ENCODE data around the gene RGS7BP. TPM values are rescaled to one million over a fixed set of nuclear protein-coding genes. Genes with fewer than 3 reads are reported as not detected.

RGS7BP gene
- polyA plus RNA-seq, 1 donor = 8.9 TPM

DNA sequence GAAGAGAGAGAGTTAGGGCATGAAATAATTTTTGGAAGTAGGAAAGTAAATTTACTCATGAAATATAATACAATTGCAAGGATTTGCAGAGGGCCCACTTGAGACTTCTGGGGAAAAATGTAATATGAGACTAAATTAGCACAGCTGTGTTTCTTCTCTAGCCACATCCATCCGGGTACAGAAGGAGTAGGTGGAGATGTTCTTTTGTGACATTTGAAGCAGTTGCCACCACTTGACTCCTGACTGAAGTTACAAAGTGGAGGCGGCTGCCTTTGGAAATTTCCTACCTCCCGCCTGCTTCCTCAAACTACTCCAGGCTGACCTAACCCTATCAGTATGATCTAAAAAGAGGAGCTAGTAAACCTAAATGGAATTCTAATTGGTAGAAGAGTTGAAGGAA, 126.4 kb downstream of the RGS7BP start:
- DNase-seq (ENCODE audit: low read depth) = no peak

DNA sequence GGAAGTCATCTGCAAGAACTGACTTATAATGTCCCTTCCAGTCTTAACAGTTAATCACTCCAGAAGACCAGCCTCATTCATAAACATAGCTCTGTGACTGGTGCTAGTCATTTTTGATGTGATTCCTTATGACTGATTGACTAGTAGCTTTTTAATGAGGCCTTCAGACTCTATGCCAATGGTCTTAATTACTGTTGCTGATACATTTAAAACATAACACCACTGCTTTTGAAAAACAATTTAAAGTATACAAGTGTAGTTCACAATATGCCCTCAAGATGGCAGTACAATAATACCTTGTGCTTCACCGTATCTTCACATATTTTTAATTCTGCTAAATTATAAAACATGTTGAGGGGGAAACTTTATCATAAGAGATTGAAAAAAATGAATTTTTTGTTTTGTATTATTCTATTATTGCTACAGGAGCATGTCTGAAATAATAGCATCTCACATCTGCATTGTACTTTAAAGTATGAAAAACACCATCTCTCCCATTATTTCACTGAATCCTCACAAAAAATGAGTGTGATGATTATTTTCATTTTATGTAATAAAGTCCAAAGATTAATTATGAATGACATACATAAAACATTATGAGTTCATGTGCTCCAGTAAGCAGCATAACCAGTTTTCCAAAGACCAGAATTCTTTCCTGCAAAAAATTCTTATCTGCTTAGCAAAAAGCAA, 129.3 kb downstream of the RGS7BP start:
- peak; percentile 9 for DNase-seq (ENCODE audit: low read depth)

DNA sequence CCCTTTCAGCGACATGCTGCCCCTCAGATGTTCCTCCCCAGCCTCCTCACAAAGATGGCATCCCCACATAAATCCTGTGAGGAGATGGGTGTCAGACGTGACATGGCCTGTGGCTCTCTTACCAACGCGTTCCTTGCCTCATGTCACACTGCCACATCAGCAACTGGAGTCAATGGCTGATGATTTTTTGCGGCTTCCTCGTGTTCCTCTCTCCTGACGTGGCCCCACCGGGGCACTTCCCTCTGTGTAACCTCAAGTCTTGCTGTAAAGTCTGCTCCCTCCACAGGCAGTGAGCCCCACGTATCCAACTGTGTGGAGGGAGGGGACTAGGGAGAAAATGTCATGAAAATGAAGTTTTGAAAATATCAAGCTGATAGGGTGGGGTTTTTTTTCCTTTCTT, 131.3 kb downstream of the RGS7BP start:
- DNase-seq (ENCODE audit: low read depth) = no peak

DNA sequence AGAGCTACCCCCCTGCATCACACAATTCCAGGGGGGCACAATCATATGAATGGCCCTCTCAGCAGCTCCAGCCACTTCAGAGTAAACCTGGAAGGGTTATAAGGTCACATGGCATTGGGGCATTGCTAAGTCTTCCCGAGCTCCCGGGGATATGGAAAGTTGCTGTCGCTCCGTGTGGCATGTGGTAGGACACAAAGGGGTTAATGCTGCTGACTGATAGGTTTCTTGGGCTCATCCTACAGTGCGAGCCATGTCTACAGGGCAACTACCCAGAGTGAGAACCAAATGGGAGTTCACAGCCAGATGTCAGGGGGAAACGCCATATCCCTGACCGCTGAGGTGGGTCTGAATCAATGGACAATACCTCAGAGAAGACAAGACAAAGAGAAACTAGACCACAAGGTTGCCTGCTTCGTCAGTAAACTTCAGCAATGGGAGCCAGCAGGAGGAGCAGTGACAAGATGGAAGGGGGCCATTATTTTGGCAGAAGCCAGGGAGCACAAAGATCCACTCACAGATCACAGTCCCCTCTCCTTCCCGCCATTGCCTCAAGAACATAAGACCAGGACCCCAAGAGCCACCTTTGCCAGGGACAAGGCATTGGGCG, 132.1 kb downstream of the RGS7BP start:
- no peak for DNase-seq (ENCODE audit: low read depth)

DNA sequence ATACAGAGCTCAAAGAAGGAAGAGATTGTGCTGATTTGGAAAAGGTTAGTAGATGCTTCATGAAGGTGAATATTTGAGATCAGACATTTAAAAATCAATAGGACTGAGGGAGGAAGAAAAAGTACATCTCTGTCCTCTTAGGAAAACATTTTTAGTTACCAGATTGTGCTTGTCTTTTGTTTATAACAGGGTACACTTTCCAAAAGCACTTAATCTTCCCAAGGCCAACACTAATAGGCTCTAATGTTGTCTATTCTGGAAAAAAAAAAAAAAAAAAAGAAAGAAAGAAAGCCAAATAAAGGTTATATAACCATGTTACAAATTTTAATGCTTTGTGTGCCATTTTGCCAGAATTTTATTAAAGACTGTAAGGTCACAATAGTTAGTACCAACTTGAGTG, 139.0 kb downstream of the RGS7BP start:
- DNase-seq (ENCODE audit: low read depth) = no peak

DNA sequence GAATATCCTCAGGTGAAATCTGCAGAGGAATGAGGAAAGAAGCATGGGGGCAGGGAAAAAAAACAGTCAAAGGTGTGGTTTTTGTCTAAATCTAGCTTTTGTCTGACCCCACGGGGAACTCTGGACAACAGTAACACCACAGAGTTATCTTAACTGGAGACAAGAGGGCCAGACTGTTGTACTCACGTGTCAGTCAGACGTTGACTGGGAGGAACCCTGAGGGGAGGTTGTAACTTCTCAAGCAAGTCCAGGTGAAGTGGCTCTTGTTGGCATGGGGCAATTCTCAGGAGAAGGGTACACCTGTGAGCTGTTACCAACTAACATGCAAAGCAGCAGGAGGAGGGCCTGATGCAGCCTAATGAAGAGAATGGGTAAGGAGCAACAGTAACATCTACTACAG, 140.4 kb downstream of the RGS7BP start:
- no peak for DNase-seq (ENCODE audit: low read depth)

DNA sequence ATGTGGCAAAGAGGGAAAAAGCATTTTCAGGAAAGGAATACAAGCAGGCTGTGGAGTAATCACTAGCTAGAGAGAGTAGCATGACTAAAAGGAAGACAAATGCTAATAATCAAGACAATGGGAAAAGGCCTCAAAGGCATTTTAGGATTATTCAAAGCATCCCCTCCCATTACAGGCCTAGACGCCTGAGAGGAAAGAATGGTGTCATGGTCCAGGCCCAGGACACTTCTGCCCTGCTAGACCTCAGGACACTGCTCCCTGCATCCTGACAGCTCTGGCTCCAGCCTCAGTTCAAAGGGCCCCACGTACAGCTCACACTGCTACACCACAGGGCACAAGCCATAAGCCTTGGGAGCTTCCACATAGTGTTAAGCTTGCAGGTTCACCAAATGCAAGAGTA, 143.7 kb downstream of the RGS7BP start:
- no peak for DNase-seq (ENCODE audit: low read depth)

DNA sequence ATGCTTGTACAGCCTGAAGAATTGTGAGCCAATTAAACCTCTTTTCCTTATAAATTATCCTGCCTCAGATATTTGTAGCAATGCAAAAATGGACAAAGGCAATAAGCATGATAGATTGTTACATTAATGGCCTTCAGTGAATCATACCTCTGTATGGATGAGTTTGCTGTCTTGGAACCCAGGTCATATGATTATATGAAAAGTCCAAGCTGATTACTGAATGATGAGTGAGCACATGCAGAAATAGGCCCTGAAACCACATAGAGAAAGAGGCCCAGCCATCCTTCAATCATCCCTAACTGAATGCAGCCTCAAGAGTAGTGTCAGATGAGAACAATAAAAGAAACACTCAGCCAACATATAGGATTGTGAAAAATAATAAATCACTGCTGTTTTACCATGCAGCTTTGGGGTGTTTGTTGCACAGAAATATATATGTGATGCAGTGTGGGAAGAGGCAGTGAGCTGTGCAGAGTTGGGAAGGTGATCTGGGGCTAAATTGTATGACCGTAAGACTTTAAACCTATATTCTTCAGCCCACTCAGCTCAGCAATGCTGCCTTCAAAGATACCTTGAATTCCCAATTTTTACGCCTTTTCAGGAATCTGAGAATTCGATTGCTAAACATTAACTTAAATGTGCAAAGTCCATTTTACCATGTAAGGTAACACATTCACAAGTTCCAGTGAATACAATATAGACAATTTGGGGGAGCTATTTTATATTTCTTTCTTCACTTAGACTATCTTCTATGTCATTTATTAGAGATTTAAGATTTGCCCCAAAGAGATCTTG, 148.1 kb downstream of the RGS7BP start:
- DNase-seq (ENCODE audit: low read depth) = no peak

DNA sequence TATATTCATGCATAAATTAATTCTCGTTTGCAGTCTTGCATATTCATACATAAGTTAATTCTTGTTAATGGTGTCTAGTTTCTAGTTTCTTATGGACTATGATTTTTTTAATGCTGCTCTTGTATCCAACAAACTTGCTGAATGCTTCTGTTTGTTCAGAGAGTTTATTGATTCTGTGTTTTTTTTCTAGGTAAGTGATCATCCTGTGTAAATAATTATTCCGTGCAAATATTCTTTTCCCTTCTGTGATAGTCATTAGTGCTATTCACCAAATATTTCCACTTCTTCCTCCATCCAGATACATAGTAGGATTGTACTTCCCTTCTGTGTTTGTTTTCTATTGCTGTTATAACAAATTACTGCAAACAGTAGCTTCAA, 148.7 kb downstream of the RGS7BP start:
- DNase-seq (ENCODE audit: low read depth) = no peak

DNA sequence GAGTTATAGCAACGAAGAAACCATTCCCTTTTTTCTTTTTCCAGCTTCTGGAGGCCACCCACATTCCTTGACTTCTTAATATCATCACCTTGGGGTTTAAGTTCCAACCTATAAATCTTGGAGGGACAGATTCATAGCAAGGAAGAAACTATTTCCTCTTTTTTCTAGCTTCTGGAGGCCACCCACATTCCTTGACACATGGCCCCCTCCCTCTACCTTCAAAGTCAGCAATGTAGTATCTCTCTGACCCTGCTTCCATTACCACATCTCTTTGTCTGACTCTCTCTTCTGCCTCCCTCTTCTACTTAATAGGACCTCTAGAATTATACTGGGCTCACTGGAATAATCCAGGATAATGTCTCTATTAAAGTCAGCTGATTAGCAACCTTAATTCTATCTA, 149.8 kb downstream of the RGS7BP start:
- DNase-seq (ENCODE audit: low read depth) = no peak

DNA sequence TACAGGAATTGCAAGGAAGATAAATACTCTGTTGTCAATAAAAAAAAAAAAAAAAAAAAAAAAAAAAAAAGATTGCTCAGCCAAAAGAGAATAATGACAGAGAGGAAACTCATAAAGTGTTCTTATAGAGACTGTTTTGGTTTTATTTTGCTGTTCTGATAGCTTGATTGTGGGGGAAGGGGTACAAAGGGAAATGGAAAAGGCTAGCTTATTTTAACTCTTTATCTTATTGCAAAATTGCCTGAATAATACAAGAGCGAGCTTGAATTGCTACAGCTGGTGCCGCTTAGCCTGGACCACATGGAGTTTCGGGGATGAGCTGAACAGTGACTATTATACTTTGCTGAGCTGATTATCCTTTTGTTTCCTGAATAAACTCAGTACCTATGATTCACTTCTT, 153.5 kb downstream of the RGS7BP start:
- no peak for DNase-seq (ENCODE audit: low read depth)

Other genes starting within 250 kb of the RGS7BP start
- 0.40 TPM for gene SHISAL2B, start 184.5 kb downstream of the RGS7BP start, polyA plus RNA-seq (ENCODE audit: insufficient read length)

All from forelimb muscle (tissue), 1 donor.